ENCODE data around the gene ANKFN1. TPM values are rescaled to one million over a fixed set of nuclear protein-coding genes. Genes with fewer than 3 reads are reported as not detected.

ANKFN1 gene
- total RNA-seq, 3 donors from 2014 or later: 0.22 to 1.4 (median 0.60) TPM

GRCh38 chr17:56146534-56146933 lies 6.7 kb upstream of the ANKFN1 start:
- DNase-seq (no peak), ATAC-seq (no peak)
- Histone ChIP-seq H3K4me1 (ENCODE audit: low read depth) (no peaks in the 10 kb centered on the region), H3K9me3 (no peaks in the 10 kb centered on the region), H3K4me3 (no peak overlapping the region), H3K36me3 (ENCODE audit: low read depth) (no peaks in the 10 kb centered on the region)
- no peak for TF ChIP-seq CTCF (IDR thresholded peaks at IDR 0.05)
- intact Hi-C loops (cut with DNase I, micrococcal nuclease): no loop called here

- no peak for ATAC-seq
- DNase-seq: no peak
- Histone ChIP-seq H3K36me3 (ENCODE audit: low read depth) (no peaks in the 10 kb centered on the region), H3K9me3 (no peaks in the 10 kb centered on the region), H3K4me3 (no peak overlapping the region), H3K4me1 (ENCODE audit: low read depth) (no peaks in the 10 kb centered on the region)
- no peak for TF ChIP-seq CTCF (IDR thresholded peaks at IDR 0.05)
- intact Hi-C loops (cut with DNase I, micrococcal nuclease): no loop called here
Observed at GRCh38 chr17:56148333-56148732, 4.9 kb upstream of the ANKFN1 start.

GRCh38 chr17:56149266-56150036 lies 3.8 kb upstream of the ANKFN1 start:
- no peak for ATAC-seq
- TF ChIP-seq CTCF (IDR thresholded peaks at IDR 0.05): no peak
- intact Hi-C loops (cut with DNase I, micrococcal nuclease): no loop called here
- Histone ChIP-seq H3K9me3 (no peaks in the 10 kb centered on the region), H3K4me3 (no peak overlapping the region), H3K36me3 (ENCODE audit: low read depth) (no peaks in the 10 kb centered on the region), H3K4me1 (ENCODE audit: low read depth) (no peaks in the 10 kb centered on the region)
- no peak for DNase-seq

- DNase-seq: no peak
- H3K36me3 ChIP-seq (ENCODE audit: low read depth): no peaks in the 10 kb centered on the region
- H3K4me1 ChIP-seq (ENCODE audit: low read depth): no peaks in the 10 kb centered on the region
- no peak for ATAC-seq
- no peaks in the 10 kb centered on the region for H3K9me3 ChIP-seq
- TF ChIP-seq CTCF (IDR thresholded peaks at IDR 0.05): no peak
- intact Hi-C loops (cut with DNase I, micrococcal nuclease): no loop called here
- no peak overlapping the region for H3K4me3 ChIP-seq
Observed at GRCh38 chr17:56150649-56151048, 2.6 kb upstream of the ANKFN1 start.

- intact Hi-C loops (cut with DNase I, micrococcal nuclease): no loop called here
Observed at GRCh38 chr17:56157845-56158244, 4.6 kb downstream of the ANKFN1 start.

More at GRCh38 chr17:56157845-56158244, 4.6 kb downstream of the ANKFN1 start:
- Histone ChIP-seq H3K4me3 (no peak overlapping the region), H3K36me3 (ENCODE audit: low read depth) (no peaks in the 10 kb centered on the region), H3K9me3 (no peaks in the 10 kb centered on the region), H3K4me1 (ENCODE audit: low read depth) (no peaks in the 10 kb centered on the region)
- TF ChIP-seq CTCF (IDR thresholded peaks at IDR 0.05): no peak
- ATAC-seq: no peak
- DNase-seq: no peak
